ENCODE measurements around the gene FCMR.
A peak's percentile ranks its signal among the peaks of the same experiment; 100 is the strongest.

FCMR gene

GRCh38 chr1:206923009-206923960, 1.5 kb upstream of the FCMR start:
- DNase-seq (ENCODE audit: low spot score) = no peak

GRCh38 chr1:206922524-206922923, 783 bp upstream of the FCMR start:
- DNase-seq (ENCODE audit: low spot score) = no peak

- DNase-seq (ENCODE audit: low spot score) = no peak
These were observed 3.7 kb downstream of the FCMR start for GRCh38 chr1:206918076-206918475.

GRCh38 chr1:206916000-206916709, 5.6 kb downstream of the FCMR start:
- no peak for DNase-seq (ENCODE audit: low spot score)

GRCh38 chr1:206915030-206915735, 6.6 kb downstream of the FCMR start:
- no peak for DNase-seq (ENCODE audit: low spot score)

GRCh38 chr1:206913766-206914537, 7.8 kb downstream of the FCMR start:
- DNase-seq (ENCODE audit: low spot score) = no peak

- DNase-seq (ENCODE audit: low spot score) = peak; percentile 74
These were observed 9.2 kb downstream of the FCMR start for GRCh38 chr1:206912445-206913095.

GRCh38 chr1:206911064-206911663, 10.6 kb downstream of the FCMR start:
- peak; percentile 60 for DNase-seq (ENCODE audit: low spot score)

GRCh38 chr1:206909883-206910318, 11.8 kb downstream of the FCMR start:
- DNase-seq (ENCODE audit: low spot score) = no peak

GRCh38 chr1:206909161-206909882, 12.4 kb downstream of the FCMR start:
- no peak for DNase-seq (ENCODE audit: low spot score)

GRCh38 chr1:206908038-206908437, 13.7 kb downstream of the FCMR start:
- DNase-seq (ENCODE audit: low spot score) = no peak

GRCh38 chr1:206907304-206907991, 14.3 kb downstream of the FCMR start:
- no peak for DNase-seq (ENCODE audit: low spot score)

- DNase-seq (ENCODE audit: low spot score) = no peak
These were observed 16.2 kb downstream of the FCMR start for GRCh38 chr1:206905295-206906164.

- no peak for DNase-seq (ENCODE audit: low spot score)
These were observed 17.2 kb downstream of the FCMR start for GRCh38 chr1:206904423-206905142.

- DNase-seq (ENCODE audit: low spot score) = no peak
These were observed 18.1 kb downstream of the FCMR start for GRCh38 chr1:206903687-206904086.

GRCh38 chr1:206902702-206903101, 19.0 kb downstream of the FCMR start:
- DNase-seq (ENCODE audit: low spot score) = no peak

- DNase-seq (ENCODE audit: low spot score) = no peak
These were observed 19.8 kb downstream of the FCMR start for GRCh38 chr1:206901944-206902343.

GRCh38 chr1:206900149-206900548, 21.6 kb downstream of the FCMR start:
- no peak for DNase-seq (ENCODE audit: low spot score)

Data from hematopoietic multipotent progenitor cell treated with erythropoietin and hydrocortisone succinate and interleukin-3 and kit ligand, for 15 days (in vitro differentiated cells).